ENCODE measurements around the gene CERS5.

The CERS5 gene

DNA sequence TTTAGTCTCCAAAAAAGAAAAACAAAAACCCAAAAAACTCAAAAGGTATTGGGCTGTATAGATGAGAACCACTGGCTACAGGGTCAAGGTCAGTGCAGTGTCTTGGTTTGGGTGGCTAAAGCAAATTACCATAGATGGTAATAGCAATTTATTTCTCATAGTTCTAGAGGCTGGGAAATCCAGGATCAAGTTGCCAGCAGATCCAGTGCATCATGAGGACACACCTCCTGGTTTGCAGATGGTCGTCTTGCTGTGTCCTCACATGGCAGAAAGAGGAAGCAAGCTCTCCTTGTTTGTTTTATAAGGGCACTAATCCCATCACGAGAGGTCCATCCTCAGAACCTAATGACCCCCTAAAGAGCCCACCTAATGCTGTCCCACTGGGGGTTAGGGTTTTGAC is 44.0 kb downstream of the CERS5 start:
- no peaks in the 10 kb centered on the region for H3K27me3 Mint-ChIP-seq (ENCODE audit: low read depth, poor library complexity)
- H3K36me3 Mint-ChIP-seq (ENCODE audit: low read depth), result peaks cover 33% of the 10 kb centered on the region
- no peak for DNase-seq
- peak overlapping the region; percentile 58 for H3K27ac Mint-ChIP-seq
- no peak overlapping the region for H3K4me3 Mint-ChIP-seq
- no peaks in the 10 kb centered on the region for H3K9me3 Mint-ChIP-seq
- peaks cover 5% of the 10 kb centered on the region for H3K4me1 Mint-ChIP-seq
- no peak for TF ChIP-seq CTCF (IDR thresholded peaks at IDR 0.05)

GRCh38 chr12:50121641-50122040 is 45.5 kb downstream of the CERS5 start:
- no peak for TF ChIP-seq CTCF (IDR thresholded peaks at IDR 0.05)
- Mint-ChIP-seq H3K4me3 (no peak overlapping the region), H3K27me3 (ENCODE audit: low read depth, poor library complexity) (no peaks in the 10 kb centered on the region)

GRCh38 chr12:50120953-50121352 is 46.2 kb downstream of the CERS5 start:
- DNase-seq, result no peak
- Mint-ChIP-seq H3K4me3 (no peak overlapping the region), H3K27me3 (ENCODE audit: low read depth, poor library complexity) (no peaks in the 10 kb centered on the region), H3K36me3 (ENCODE audit: low read depth) (peaks cover 22% of the 10 kb centered on the region), H3K9me3 (no peaks in the 10 kb centered on the region), H3K4me1 (peaks cover 5% of the 10 kb centered on the region), H3K27ac (no peak overlapping the region)
- no peak for TF ChIP-seq CTCF (IDR thresholded peaks at IDR 0.05)

More at GRCh38 chr12:50121641-50122040, 45.5 kb downstream of the CERS5 start:
- Mint-ChIP-seq H3K9me3 (no peaks in the 10 kb centered on the region), H3K4me1 (peaks cover 5% of the 10 kb centered on the region), H3K27ac (peak overlapping the region; percentile 7), H3K36me3 (ENCODE audit: low read depth) (peaks cover 23% of the 10 kb centered on the region)
- DNase-seq, result no peak

DNA sequence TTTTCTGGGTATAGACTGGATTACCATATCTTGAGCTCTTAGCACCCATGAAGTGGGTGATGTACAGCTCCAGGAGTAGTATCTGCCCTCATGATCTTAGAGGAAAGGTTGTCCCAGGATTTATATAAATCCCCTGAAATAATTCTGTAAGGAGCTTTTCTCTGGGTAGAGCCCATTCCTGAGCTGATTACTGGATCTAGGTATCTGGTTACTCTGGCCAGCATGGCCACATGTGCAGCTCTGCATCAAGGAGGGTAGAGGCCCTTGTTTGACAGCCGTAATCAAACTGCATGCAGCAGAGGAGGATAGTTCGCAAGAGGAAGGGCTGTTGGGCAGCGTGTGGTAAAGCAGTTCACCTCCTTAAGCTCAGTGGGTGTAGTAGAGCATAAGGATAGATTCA is 46.6 kb downstream of the CERS5 start:
- H3K27me3 Mint-ChIP-seq (ENCODE audit: low read depth, poor library complexity), result no peaks in the 10 kb centered on the region

DNA sequence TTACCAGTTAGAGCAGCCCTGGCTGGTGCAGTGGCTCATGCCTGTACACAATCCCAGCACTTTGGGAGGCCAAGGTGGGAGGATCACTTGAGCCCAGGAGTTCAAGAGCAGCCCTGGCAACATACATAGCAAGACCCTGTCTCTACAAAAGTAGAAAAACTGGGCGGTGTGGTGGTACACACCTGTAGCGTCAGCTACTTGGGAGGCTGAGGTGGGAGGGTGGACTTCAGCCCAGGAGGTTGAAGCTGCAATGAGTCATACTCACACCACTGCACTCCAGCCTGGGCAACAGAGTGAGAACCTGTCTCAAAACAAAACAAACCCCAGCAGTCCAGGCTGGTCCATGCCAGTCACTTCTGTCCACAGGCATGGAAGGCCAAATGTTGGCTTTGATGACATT is 47.8 kb downstream of the CERS5 start:
- DNase-seq, result no peak
- TF ChIP-seq CTCF (IDR thresholded peaks at IDR 0.05), result no peak
- Mint-ChIP-seq H3K27me3 (ENCODE audit: low read depth, poor library complexity) (no peaks in the 10 kb centered on the region), H3K4me1 (peaks cover 8% of the 10 kb centered on the region), H3K9me3 (no peaks in the 10 kb centered on the region), H3K27ac (no peak overlapping the region), H3K36me3 (ENCODE audit: low read depth) (peaks cover 31% of the 10 kb centered on the region), H3K4me3 (no peak overlapping the region)

More for the DNA sequence above, 46.6 kb downstream of the CERS5 start:
- no peaks in the 10 kb centered on the region for H3K9me3 Mint-ChIP-seq
- no peak for TF ChIP-seq CTCF (IDR thresholded peaks at IDR 0.05)
- peaks cover 5% of the 10 kb centered on the region for H3K4me1 Mint-ChIP-seq
- H3K4me3 Mint-ChIP-seq, result no peak overlapping the region
- no peak for DNase-seq
- peak overlapping the region; percentile 2 for H3K27ac Mint-ChIP-seq
- peaks cover 26% of the 10 kb centered on the region for H3K36me3 Mint-ChIP-seq (ENCODE audit: low read depth)

GRCh38 chr12:50117057-50117622 is 50.0 kb downstream of the CERS5 start:
- H3K36me3 Mint-ChIP-seq (ENCODE audit: low read depth), result peaks cover 20% of the 10 kb centered on the region
- H3K4me1 Mint-ChIP-seq, result peaks cover 20% of the 10 kb centered on the region
- no peak for DNase-seq
- no peak overlapping the region for H3K4me3 Mint-ChIP-seq
- H3K9me3 Mint-ChIP-seq, result no peaks in the 10 kb centered on the region
- H3K27ac Mint-ChIP-seq, result no peak overlapping the region
- TF ChIP-seq CTCF (IDR thresholded peaks at IDR 0.05), result no peak
- no peaks in the 10 kb centered on the region for H3K27me3 Mint-ChIP-seq (ENCODE audit: low read depth, poor library complexity)
